Neural progenitor cell (in vitro differentiated cells): ENCODE measurements around the gene NRF1. TPM values are rescaled to one million over a fixed set of nuclear protein-coding genes. Genes with fewer than 3 reads are reported as not detected.
"Not testable (repeated sequence)": the region's sequence is repeated elsewhere in the genome, so short reads cannot be mapped to it uniquely, and the experiment has no call there.

Experiments used
- DNase-seq: peaks from one replicate; pipeline ENCODE4 v3.0.0-alpha.2; 2016; ENCODE audit warnings: low spot score
- H2AFZ ChIP-seq: fragments of 200-600 bp; sonication (generic); replicated peaks from 2 replicates; pipeline ENCODE4 v1.6.1; 2016; ENCODE audit warnings: antibody characterized with exemption
- H3F3A ChIP-seq: fragments of 200-600 bp; sonication (generic); 2 replicates; pipeline ENCODE4 v1.6.1; 2016; ENCODE audit warnings: antibody characterized with exemption, low read depth
- H3K27ac ChIP-seq: fragments of 200-600 bp; sonication (generic); 2 replicates; pipeline ENCODE4 v1.5.1; 2016; ENCODE audit warnings: mild to moderate bottlenecking
- H3K27me3 ChIP-seq: fragments of 200-600 bp; sonication (generic); 2 replicates; pipeline ENCODE4 v1.6.1; 2016; ENCODE audit warnings: mild to moderate bottlenecking, moderate library complexity
- H3K36me3 ChIP-seq: fragments of 200-600 bp; sonication (generic); 2 replicates; pipeline ENCODE4 v1.5.1; 2016
- H3K4me1 ChIP-seq: fragments of 200-600 bp; sonication (generic); 2 replicates; pipeline ENCODE4 v1.6.1; 2016; ENCODE audit warnings: mixed run types
- H3K4me2 ChIP-seq: fragments of 200-600 bp; sonication (generic); 2 replicates; pipeline ENCODE4 v1.6.1; 2016
- H3K4me3 ChIP-seq: fragments of 200-600 bp; sonication (generic); 2 replicates; pipeline ENCODE4 v1.5.1; 2016
- H3K79me2 ChIP-seq: fragments of 200-600 bp; sonication (generic); 2 replicates; pipeline ENCODE4 v1.6.1; 2016; ENCODE audit warnings: low read depth
- H3K9ac ChIP-seq: fragments of 200-600 bp; sonication (generic); 2 replicates; pipeline ENCODE4 v1.6.1; 2016
- H3K9me3 ChIP-seq: fragments of 200-600 bp; sonication (generic); 2 replicates; pipeline ENCODE4 v1.5.1; 2016; ENCODE audit warnings: low read depth
- H4K20me1 ChIP-seq: fragments of 200-600 bp; sonication (generic); 2 replicates; pipeline ENCODE4 v1.6.1; 2016; ENCODE audit warnings: low read depth
- H3K27ac Mint-ChIP-seq: 3 replicates; pipeline ENCODE4 v1.8.0; 2021; ENCODE audit warnings: mixed read lengths
- H3K27me3 Mint-ChIP-seq: 2 replicates; pipeline ENCODE4 v1.8.0; 2022; ENCODE audit warnings: low read depth, mild to moderate bottlenecking, inconsistent platforms, moderate library complexity, mixed read lengths; ENCODE audit not compliant: insufficient read depth
- H3K36me3 Mint-ChIP-seq: 3 replicates; pipeline ENCODE4 v1.8.0; 2021; ENCODE audit warnings: mixed read lengths
- H3K4me1 Mint-ChIP-seq: 3 replicates; pipeline ENCODE4 v1.8.0; 2021; ENCODE audit warnings: mixed read lengths
- H3K4me3 Mint-ChIP-seq: 3 replicates; pipeline ENCODE4 v1.8.0; 2021; ENCODE audit warnings: mild to moderate bottlenecking, moderate library complexity, mixed read lengths
- H3K9me3 Mint-ChIP-seq: 3 replicates; pipeline ENCODE4 v1.8.0; 2020; ENCODE audit warnings: mixed read lengths
- CTCF ChIP-seq: fragments of 200-600 bp; sonication (generic); IDR thresholded peaks from 2 replicates; pipeline ENCODE4 v1.5.1; 2017; ENCODE audit warnings: antibody characterized with exemption, mild to moderate bottlenecking
- EZH2 ChIP-seq: fragments of 200-600 bp; sonication (generic); IDR thresholded peaks from 2 replicates; pipeline ENCODE4 v1.6.1; 2017; ENCODE audit warnings: antibody characterized with exemption, mild to moderate bottlenecking, moderate library complexity
- EZH2phosphoT487 ChIP-seq: fragments of 200-600 bp; sonication (generic); IDR thresholded peaks from 2 replicates; pipeline ENCODE4 v1.6.1; 2017; ENCODE audit warnings: antibody characterized with exemption
- total RNA-seq: library from RNA; depleted of rRNA; stranded (reverse); fragments of >200 nt; gene quantifications from 2 replicates; pipeline ENCODE4 v1.2.3, GENCODE V29; 2015; ENCODE audit warnings: low replicate concordance

NRF1 gene
- total RNA-seq, 1 donor from 2014 or later: 22.9 TPM

- Histone ChIP-seq H2AFZ (no peak overlapping the region), H3K9ac (no peak overlapping the region), H3K9me3 (no peaks in the 10 kb centered on the region), H3K4me2 (peak overlapping the region; percentile 50), H3K4me1 (peaks cover 21% of the 10 kb centered on the region), H3K36me3 (no peaks in the 10 kb centered on the region), H3K27ac (no peak overlapping the region), H3K27me3 (no peaks in the 10 kb centered on the region), H3K79me2 (peaks cover 100% of the 10 kb centered on the region), H4K20me1 (peaks cover 89% of the 10 kb centered on the region), H3F3A (peaks cover 50% of the 10 kb centered on the region), H3K4me3 (no peak overlapping the region)
- peaks cover 26% of the 10 kb centered on the region for H3K4me1 Mint-ChIP-seq
- H3K36me3 Mint-ChIP-seq: peaks cover 4% of the 10 kb centered on the region
- no peaks in the 10 kb centered on the region for H3K9me3 Mint-ChIP-seq
- no peak for TF ChIP-seq EZH2phosphoT487
- TF ChIP-seq CTCF: no peak
- no peak for TF ChIP-seq EZH2
- peak overlapping the region; percentile 3 for H3K4me3 Mint-ChIP-seq
- no peak for DNase-seq
- peak overlapping the region; percentile 36 for H3K27ac Mint-ChIP-seq
- H3K27me3 Mint-ChIP-seq: peaks cover 2% of the 10 kb centered on the region
Measured at GRCh38 chr7:129630341-129630740, 18.8 kb downstream of the NRF1 start.

- H3K27ac ChIP-seq: no peak overlapping the region
- Mint-ChIP-seq H3K4me1 (peaks cover 26% of the 10 kb centered on the region), H3K36me3 (peaks cover 5% of the 10 kb centered on the region), H3K9me3 (no peaks in the 10 kb centered on the region), H3K27ac (no peak overlapping the region), H3K4me3 (no peak overlapping the region), H3K27me3 (peaks cover 3% of the 10 kb centered on the region)
- peaks cover 28% of the 10 kb centered on the region for H3F3A ChIP-seq
- no peak overlapping the region for H2AFZ ChIP-seq
- TF ChIP-seq CTCF: no peak
- no peak for TF ChIP-seq EZH2phosphoT487
- TF ChIP-seq EZH2: no peak
- no peak overlapping the region for H3K4me3 ChIP-seq
- no peaks in the 10 kb centered on the region for H3K27me3 ChIP-seq
- peaks cover 97% of the 10 kb centered on the region for H3K79me2 ChIP-seq
- H3K9ac ChIP-seq: no peak overlapping the region
- DNase-seq: no peak
- H3K4me2 ChIP-seq: no peak overlapping the region
- peaks cover 76% of the 10 kb centered on the region for H4K20me1 ChIP-seq
- no peaks in the 10 kb centered on the region for H3K9me3 ChIP-seq
- peaks cover 14% of the 10 kb centered on the region for H3K4me1 ChIP-seq
- H3K36me3 ChIP-seq: no peaks in the 10 kb centered on the region
Measured at GRCh38 chr7:129634361-129635034, 23.0 kb downstream of the NRF1 start.

GRCh38 chr7:129635300-129636029 lies 23.9 kb downstream of the NRF1 start:
- Histone ChIP-seq H3K4me3 (no peak overlapping the region), H4K20me1 (peaks cover 66% of the 10 kb centered on the region), H3K9me3 (no peaks in the 10 kb centered on the region), H3K9ac (no peak overlapping the region), H3K4me1 (peaks cover 4% of the 10 kb centered on the region), H3K79me2 (peaks cover 97% of the 10 kb centered on the region), H3K27ac (peak overlapping the region; percentile 9), H3K27me3 (no peaks in the 10 kb centered on the region), H3F3A (peaks cover 19% of the 10 kb centered on the region), H3K4me2 (no peak overlapping the region), H2AFZ (no peak overlapping the region), H3K36me3 (no peaks in the 10 kb centered on the region)
- Mint-ChIP-seq H3K27ac (no peak overlapping the region), H3K9me3 (no peaks in the 10 kb centered on the region), H3K27me3 (peaks cover 3% of the 10 kb centered on the region), H3K4me3 (no peak overlapping the region), H3K4me1 (peaks cover 18% of the 10 kb centered on the region), H3K36me3 (peaks cover 5% of the 10 kb centered on the region)
- TF ChIP-seq EZH2phosphoT487 (no peak), EZH2 (no peak), CTCF (peak; percentile 84)
- peak; percentile 78 for DNase-seq

DNA sequence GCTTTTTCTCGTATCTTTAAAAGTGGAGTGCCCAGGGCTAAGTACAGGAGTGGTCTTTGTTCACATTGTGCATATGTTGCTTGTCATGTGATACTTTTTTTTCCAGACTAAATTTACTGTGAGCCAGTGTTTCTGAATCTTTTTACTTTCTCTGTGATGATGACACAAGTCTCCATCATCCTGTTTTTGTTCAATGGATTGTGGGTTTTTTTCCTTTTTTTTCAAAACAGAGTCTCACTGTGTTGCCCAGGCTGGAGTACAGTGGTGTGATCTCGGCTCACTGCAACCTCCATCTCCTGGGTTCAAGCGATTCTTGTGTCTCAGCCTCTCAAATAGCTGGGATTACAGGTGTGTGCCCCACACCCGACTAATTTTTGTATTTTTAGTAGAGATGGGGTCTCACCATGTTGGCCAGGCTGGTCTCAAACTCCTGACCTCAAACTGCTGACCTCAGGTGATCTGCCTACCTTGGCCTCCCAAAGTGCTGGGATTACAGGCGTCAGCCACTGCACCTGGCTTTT lies 24.6 kb downstream of the NRF1 start:
- H3K9me3 ChIP-seq, DNase-seq, H2AFZ ChIP-seq, H3K27me3 ChIP-seq, H3K27ac Mint-ChIP-seq, H3K27ac ChIP-seq, H3K4me3 Mint-ChIP-seq, H3K4me1 ChIP-seq, H3K4me3 ChIP-seq, H3K27me3 Mint-ChIP-seq, H3K4me2 ChIP-seq, H3K9ac ChIP-seq, H3K9me3 Mint-ChIP-seq, H3K36me3 ChIP-seq, H3K36me3 Mint-ChIP-seq: not testable (repeated sequence)
- peaks cover 64% of the 10 kb centered on the region for H4K20me1 ChIP-seq
- H3K4me1 Mint-ChIP-seq: peaks cover 17% of the 10 kb centered on the region
- peaks cover 97% of the 10 kb centered on the region for H3K79me2 ChIP-seq
- H3F3A ChIP-seq: peaks cover 18% of the 10 kb centered on the region
